NOMO-1 (cell line): ENCODE measurements around the gene BRIP1.
"Not testable (repeated sequence)": the region's sequence is repeated elsewhere in the genome, so short reads cannot be mapped to it uniquely, and the experiment has no call there.

ENCODE experiments used
- DNase-seq, 2 experiments: peaks; one replicate each; lab custom pipeline; 2025; ENCODE audit not compliant: unreplicated experiment in 2 of 2; lab: John Stamatoyannopoulos, UW

The BRIP1 gene

GRCh38 chr17:61710546-61710945 lies 152.8 kb downstream of the BRIP1 start:
- DNase-seq = no peak

GRCh38 chr17:61709567-61709966 lies 153.8 kb downstream of the BRIP1 start:
- no peak for DNase-seq

GRCh38 chr17:61704935-61705449 lies 158.3 kb downstream of the BRIP1 start:
- DNase-seq = no peak

- no peak for DNase-seq
These were observed 160.9 kb downstream of the BRIP1 start for GRCh38 chr17:61702450-61702849.

- DNase-seq = no peak
These were observed 161.3 kb downstream of the BRIP1 start for GRCh38 chr17:61701978-61702377.

- DNase-seq = no peak
These were observed 162.0 kb downstream of the BRIP1 start for GRCh38 chr17:61701334-61701733.

GRCh38 chr17:61700252-61700651 lies 163.1 kb downstream of the BRIP1 start:
- DNase-seq = no peak

GRCh38 chr17:61699694-61700093 lies 163.6 kb downstream of the BRIP1 start:
- no peak for DNase-seq

- no peak for DNase-seq
These were observed 164.3 kb downstream of the BRIP1 start for GRCh38 chr17:61699032-61699431.

GRCh38 chr17:61698244-61698643 lies 165.1 kb downstream of the BRIP1 start:
- no peak for DNase-seq

- no peak for DNase-seq
These were observed 167.5 kb downstream of the BRIP1 start for GRCh38 chr17:61695779-61696337.

- DNase-seq = no peak
These were observed 169.2 kb downstream of the BRIP1 start for GRCh38 chr17:61694095-61694494.

GRCh38 chr17:61689610-61690180 lies 173.6 kb downstream of the BRIP1 start:
- DNase-seq = no peak

GRCh38 chr17:61687769-61688168 lies 175.6 kb downstream of the BRIP1 start:
- no peak for DNase-seq

GRCh38 chr17:61686113-61686512 lies 177.2 kb downstream of the BRIP1 start:
- no peak for DNase-seq

- no peak for DNase-seq
These were observed 178.5 kb downstream of the BRIP1 start for GRCh38 chr17:61684818-61685217.

GRCh38 chr17:61684172-61684571 lies 179.2 kb downstream of the BRIP1 start:
- no peak for DNase-seq

- DNase-seq = no peak
These were observed 179.9 kb downstream of the BRIP1 start for GRCh38 chr17:61683466-61683865.

GRCh38 chr17:61680921-61681320 lies 182.4 kb downstream of the BRIP1 start:
- DNase-seq = no peak

GRCh38 chr17:61678339-61678738 lies 185.0 kb downstream of the BRIP1 start:
- no peak for DNase-seq

GRCh38 chr17:61677150-61677811 lies 186.0 kb downstream of the BRIP1 start:
- DNase-seq = not testable (repeated sequence)

GRCh38 chr17:61676522-61676921 lies 186.8 kb downstream of the BRIP1 start:
- DNase-seq = not testable (repeated sequence)
